HG02623 (cell line): ENCODE data around the gene PPP2CA.
A peak's percentile ranks its signal among the peaks of the same experiment; 100 is the strongest.
"Not testable (repeated sequence)": the region's sequence is repeated elsewhere in the genome, so short reads cannot be mapped to it uniquely, and the experiment has no call there.

Experiments
- ATAC-seq: cut with Tn5 transposase; IDR thresholded peaks from one replicate; pipeline ENCODE4 v1.9.1; 2021; ENCODE audit warnings: moderate library complexity; ENCODE audit not compliant: unreplicated experiment

PPP2CA gene

GRCh38 chr5:134245692-134246091 lies 19.8 kb upstream of the PPP2CA start:
- no peak for ATAC-seq

- no peak for ATAC-seq
Observed at GRCh38 chr5:134245101-134245604, 19.3 kb upstream of the PPP2CA start.

GRCh38 chr5:134242146-134242545 lies 16.3 kb upstream of the PPP2CA start:
- no peak for ATAC-seq

DNA sequence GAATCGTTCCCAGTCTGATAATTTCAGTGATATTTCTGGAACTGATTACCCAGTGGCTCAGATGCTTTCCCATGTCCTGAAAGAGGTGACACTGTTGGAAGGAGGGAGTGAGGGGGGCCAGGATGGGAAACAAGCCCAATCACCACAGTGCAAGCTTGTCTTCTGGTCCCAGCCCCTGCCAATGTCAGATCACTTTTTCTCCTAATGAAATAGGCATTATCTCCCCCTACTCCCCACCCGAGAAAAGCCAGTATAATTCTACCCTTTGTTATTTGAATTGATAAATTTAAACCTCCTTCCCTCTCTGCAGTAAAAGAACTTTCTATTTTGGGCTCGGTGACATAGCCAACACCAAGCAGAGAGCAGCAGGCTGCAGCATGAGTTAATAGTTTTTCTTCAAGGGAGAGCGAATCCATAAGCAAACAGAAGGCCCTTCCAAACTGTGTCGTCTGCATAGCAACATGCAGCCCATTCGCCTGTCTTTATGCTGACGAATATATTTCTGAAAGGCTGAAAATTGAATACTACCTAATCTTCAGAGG lies 14.6 kb upstream of the PPP2CA start:
- ATAC-seq = no peak

- no peak for ATAC-seq
Observed at GRCh38 chr5:134236820-134237219, 10.9 kb upstream of the PPP2CA start.

DNA sequence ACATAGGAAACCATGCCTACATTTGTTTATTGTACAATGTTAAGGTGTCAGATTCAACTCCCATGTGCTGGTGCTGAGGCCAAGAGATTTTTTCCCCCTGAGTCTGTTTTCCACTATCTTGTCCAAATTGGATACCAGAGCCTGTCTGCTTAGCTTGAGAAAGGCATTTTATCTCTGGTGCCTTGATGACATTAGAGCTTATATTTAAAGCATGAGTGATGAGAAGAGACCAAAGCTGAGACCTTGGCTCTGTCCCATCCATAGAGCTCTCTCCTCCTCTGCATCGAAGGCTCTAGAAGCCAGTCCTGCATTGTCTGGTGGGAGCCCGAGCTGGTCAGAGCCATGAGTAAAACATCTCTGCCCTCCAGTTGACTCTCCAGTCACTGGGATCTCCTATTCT lies 10.4 kb upstream of the PPP2CA start:
- no peak for ATAC-seq

DNA sequence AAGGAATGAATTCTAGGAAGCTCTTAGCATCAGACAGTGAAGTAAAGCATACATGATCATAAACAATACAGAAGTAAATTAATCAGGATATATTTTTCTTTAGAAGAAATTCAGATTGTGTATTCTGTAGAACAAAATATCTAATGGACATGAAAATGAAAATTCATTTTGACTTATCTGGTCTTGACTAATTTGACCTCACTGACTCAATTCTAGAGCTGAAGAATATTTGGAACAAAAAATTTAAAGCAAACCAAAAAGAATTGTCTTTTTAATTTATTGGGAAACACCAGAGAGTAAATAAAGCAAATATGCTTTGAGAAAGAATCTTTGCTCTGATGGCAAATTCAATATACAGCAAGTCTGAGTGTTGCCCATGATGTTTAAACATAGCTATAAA lies 2.8 kb upstream of the PPP2CA start:
- ATAC-seq = no peak

DNA sequence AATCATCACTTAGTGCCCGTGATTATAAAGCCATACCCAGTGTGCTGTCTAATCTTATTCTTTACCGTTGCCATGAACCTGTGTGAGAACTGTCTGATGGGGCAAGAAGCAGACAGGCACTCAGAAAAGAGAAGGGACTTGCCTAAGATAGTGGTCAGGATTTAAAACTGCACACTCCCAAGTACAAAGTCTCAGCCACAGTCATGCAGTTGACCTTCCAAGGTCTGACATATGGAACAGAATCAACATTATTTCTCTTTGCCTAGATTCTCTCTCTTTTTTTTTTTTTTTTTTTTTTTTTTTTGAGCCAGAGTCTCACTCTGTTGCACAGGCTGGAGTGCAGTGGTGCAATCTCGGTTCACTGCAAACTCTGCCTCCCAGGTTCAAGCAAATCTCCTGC lies 1.9 kb upstream of the PPP2CA start:
- ATAC-seq = no peak

- no peak for ATAC-seq
Observed at GRCh38 chr5:134227259-134227658, 1.4 kb upstream of the PPP2CA start.

- ATAC-seq = peak; percentile 3
Observed at GRCh38 chr5:134226441-134227192, 744 bp upstream of the PPP2CA start.

- ATAC-seq = peak; percentile 21
Observed at GRCh38 chr5:134224888-134225779, 739 bp downstream of the PPP2CA start.

- ATAC-seq = no peak
Observed at GRCh38 chr5:134223406-134224248, 2.2 kb downstream of the PPP2CA start.

DNA sequence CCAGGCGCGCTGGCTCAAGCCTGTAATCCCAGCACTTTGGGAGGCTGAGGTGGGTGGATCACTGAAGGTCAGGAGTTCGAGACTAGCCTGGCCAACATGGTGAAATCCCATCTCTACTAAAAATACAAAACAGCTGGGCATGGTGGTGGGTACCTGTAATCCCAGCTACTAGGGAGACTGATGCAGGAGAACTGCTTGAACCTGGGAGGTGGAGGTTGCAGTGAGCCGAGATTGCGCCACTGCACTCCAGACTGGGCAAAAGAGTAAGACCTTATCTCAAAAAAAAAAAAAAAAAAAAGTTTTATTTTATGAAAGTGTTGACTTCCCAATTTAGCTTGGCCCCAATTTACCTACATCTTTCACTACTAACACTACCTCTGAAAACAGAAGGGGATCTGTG lies 4.2 kb downstream of the PPP2CA start:
- ATAC-seq = not testable (repeated sequence)

DNA sequence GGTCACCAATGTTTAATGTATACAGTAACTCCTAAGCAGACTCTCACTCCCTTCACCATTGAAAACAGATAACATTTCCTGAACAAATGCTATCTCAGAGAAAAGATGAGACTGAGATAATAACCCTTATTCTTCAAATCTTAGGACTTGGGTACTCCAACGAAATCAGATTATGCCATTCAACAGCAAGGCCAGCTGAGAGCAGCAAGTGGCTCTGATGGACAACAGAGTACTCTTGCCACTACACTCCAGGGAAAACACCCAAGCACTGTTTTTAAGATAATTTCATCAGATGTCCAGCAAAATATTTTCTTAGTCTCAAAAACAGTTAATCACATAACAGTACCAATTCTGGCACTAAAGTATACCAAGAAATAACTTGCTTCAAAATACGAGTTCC lies 10.1 kb downstream of the PPP2CA start:
- ATAC-seq = no peak

GRCh38 chr5:134211263-134212031 lies 14.4 kb downstream of the PPP2CA start:
- ATAC-seq = not testable (repeated sequence)

- no peak for ATAC-seq
Observed at GRCh38 chr5:134209477-134210245, 16.2 kb downstream of the PPP2CA start.

- ATAC-seq = no peak
Observed at GRCh38 chr5:134207696-134208095, 18.2 kb downstream of the PPP2CA start.

- no peak for ATAC-seq
Observed at GRCh38 chr5:134206627-134207160, 19.2 kb downstream of the PPP2CA start.

- no peak for ATAC-seq
Observed at GRCh38 chr5:134204575-134204974, 21.3 kb downstream of the PPP2CA start.
